COLO829 (cell line): ENCODE data around the gene RHO.

Experiments
- DNase-seq: peaks from one replicate; pipeline ENCODE4 v3.0.0; 2012; ENCODE audit warnings: low spot score

RHO gene

GRCh38 chr3:129577925-129578786, 49.7 kb downstream of the RHO start:
- no peak for DNase-seq

GRCh38 chr3:129579991-129580390, 51.6 kb downstream of the RHO start:
- DNase-seq, result no peak

- DNase-seq, result no peak
These were observed 53.2 kb downstream of the RHO start for GRCh38 chr3:129581623-129582022.

GRCh38 chr3:129582799-129583198, 54.4 kb downstream of the RHO start:
- no peak for DNase-seq

GRCh38 chr3:129583289-129583688, 54.9 kb downstream of the RHO start:
- DNase-seq, result no peak

GRCh38 chr3:129584631-129585030, 56.2 kb downstream of the RHO start:
- no peak for DNase-seq
